ENCODE data around the gene METTL1.

- TF ChIP-seq CTCF (IDR thresholded peaks at IDR 0.05) (no peak), POLR2A (IDR thresholded peaks at IDR 0.05) (no peak)
Observed at GRCh38 chr12:57745485-57745881, 26.4 kb downstream of the METTL1 start.

Data from heart left ventricle (tissue), 13 donors.